G401 (cell line): ENCODE data around the gene KDM3B. TPM values are rescaled to one million over a fixed set of nuclear protein-coding genes. Genes with fewer than 3 reads are reported as not detected.

ENCODE experiments used
- DNase-seq: peaks from one replicate; pipeline ENCODE4 v3.0.0-alpha.2; 2015; ENCODE audit warnings: low spot score
- in situ Hi-C: cut with HindIII; loops from 2 replicates; pipeline ENCODE4 v1.10.0; 2016; ENCODE audit warnings: low sequenced_read_pairs, mixed read lengths
- total RNA-seq: library from RNA; depleted of rRNA; stranded (reverse); fragments of >200 nt; shearing (Covaris generic); gene quantifications from 2 replicates; pipeline ENCODE4 v1.2.3, GENCODE V29; 2014

Gene KDM3B
- total RNA-seq, 1 experiment from 2014 or later = 72.0 TPM

DNA sequence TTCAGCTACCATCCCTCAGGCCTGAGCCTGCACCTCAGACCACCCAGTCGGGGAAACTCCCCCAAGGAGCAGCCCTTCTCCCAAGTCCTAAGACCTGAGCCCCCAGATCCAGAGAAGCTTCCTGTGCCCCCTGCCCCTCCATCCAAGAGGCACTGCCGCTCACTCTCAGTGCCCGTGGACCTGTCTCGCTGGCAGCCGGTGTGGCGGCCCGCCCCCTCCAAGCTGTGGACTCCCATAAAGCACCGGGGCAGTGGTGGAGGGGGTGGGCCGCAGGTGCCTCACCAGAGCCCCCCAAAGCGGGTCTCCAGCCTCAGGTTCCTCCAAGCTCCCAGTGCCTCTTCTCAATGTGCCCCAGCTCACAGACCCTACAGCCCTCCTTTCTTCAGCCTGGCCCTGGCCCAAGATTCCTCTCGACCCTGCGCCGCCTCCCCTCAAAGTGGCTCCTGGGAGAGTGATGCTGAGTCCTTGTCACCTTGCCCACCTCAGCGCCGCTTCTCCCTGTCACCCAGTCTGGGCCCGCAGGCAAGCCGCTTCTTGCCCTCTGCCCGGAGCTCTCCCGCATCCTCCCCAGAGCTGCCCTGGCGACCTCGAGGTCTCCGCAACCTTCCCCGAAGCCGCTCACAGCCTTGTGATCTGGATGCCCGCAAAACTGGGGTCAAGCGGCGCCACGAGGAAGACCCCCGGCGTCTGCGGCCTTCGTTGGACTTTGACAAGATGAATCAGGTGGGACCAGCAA is 7.4 kb upstream of the KDM3B start:
- no peak for DNase-seq
- in situ Hi-C loops = no loop called here

- in situ Hi-C loops = no loop called here
- DNase-seq = no peak
Measured at GRCh38 chr5:138346889-138347288, 5.6 kb upstream of the KDM3B start.

- DNase-seq = no peak
- in situ Hi-C loops = no loop called here
Measured at GRCh38 chr5:138349852-138350562, 2.5 kb upstream of the KDM3B start.

DNA sequence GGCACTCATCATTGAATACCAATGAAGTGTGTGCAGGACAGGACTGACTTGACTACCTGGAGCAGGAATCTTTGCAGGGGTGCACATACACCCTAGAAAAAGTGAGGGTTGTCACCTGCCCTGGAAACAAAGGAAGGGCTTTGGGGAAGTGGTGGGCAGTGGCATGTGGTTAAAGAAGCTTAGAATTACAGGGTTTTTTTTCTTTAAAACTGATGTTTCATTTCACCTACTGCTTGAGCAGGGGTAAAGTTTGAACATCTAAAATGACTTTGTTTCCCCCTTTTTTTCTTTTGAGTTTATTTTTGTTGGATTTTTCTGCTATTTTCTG is 2.0 kb upstream of the KDM3B start:
- DNase-seq = no peak
- in situ Hi-C loops = no loop called here

GRCh38 chr5:138351056-138351455 is 1.4 kb upstream of the KDM3B start:
- DNase-seq = no peak
- in situ Hi-C loops = no loop called here

DNA sequence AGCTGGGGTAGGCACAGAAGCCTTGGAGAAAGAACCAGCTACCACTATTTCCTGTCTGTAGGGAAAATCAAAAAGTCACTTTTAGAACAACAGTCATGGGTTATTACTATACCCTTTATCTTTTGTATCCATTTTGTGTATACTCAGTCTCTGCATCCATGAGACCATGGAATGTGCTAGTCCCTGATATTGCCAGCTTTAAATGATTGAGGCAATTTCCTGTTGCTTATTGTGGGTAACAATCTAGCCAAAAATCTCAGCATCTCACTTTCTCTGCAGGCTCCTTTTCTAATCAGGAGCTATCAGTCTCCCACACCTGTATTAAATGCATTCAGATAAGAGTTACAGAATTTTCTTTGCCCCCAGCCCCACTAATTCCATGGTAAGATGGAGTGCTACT is 968 bp upstream of the KDM3B start:
- no peak for DNase-seq
- in situ Hi-C loops = no loop called here

DNA sequence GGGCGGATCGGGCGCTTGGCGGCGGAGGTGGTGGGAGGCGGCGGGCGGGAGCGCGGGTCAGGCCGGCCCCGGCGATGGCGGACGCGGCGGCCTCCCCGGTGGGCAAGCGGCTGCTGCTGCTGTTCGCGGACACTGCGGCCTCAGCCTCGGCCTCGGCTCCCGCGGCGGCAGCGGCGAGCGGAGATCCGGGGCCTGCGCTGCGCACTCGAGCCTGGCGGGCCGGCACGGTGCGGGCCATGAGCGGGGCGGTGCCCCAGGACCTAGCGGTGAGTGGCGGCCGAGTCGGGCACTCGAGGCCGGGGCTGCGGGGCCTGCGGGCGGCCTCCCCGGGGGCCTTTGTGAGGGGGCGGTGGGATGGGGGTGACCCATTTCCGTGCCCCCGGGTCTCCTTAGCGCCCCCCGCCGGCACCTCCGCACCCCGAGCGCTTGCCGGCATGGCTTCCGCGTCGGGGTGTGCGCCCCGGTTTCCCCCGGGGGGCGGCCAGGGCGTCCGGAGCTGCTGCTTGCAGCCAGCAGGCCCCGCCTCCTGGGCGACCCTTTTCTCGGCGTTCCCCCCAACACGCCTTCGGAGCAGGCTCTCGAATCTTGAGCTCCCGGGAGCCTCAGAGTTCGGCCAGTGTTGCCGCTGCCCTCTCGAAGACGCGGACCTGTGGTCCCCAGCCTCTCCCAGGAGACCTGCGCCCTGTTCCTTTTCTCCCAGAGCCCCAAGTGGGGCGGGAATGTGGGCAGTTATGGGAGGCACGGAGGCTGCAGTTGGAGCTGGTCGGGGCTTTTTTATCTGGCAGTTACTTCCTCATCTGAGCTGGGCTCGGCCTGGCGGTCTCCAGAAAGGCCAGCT is 456 bp downstream of the KDM3B start:
- in situ Hi-C loops = no loop called here

DNA sequence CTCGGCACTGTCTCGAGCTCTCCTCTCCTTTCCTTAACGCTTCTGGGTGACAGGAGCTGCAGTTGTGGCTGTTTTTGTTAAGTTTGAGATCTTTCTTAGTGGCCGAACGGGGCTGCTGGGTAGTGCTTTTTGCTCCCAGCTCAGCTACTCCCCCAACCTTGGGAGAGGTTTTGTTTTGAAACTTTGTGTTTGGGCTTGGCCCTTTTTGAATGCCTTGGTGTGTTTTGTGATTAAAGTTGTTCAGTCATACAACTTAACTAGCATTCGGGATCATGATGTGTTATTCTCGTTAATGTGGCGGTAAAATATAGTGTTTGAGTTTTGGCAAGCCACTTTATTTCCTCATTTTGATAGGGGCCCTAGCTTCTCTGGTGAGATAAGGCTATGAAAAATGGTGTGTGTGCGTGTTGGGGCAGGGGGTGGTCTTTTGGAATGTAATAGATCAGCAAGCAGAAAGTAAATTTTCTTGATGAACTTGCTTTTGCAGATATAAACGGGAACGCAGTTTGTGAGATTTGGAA is 1.1 kb downstream of the KDM3B start:
- in situ Hi-C loops = no loop called here
- DNase-seq = no peak

More for the DNA sequence above, 456 bp downstream of the KDM3B start:
- DNase-seq = peak; percentile 66

- DNase-seq = no peak
- in situ Hi-C loops = no loop called here
Measured at GRCh38 chr5:138354387-138354786, 1.9 kb downstream of the KDM3B start.

GRCh38 chr5:138354926-138355378 is 2.5 kb downstream of the KDM3B start:
- DNase-seq = peak; percentile 83
- in situ Hi-C loops = no loop called here

GRCh38 chr5:138359621-138360020 is 7.1 kb downstream of the KDM3B start:
- DNase-seq = no peak
- in situ Hi-C loops = no loop called here

DNA sequence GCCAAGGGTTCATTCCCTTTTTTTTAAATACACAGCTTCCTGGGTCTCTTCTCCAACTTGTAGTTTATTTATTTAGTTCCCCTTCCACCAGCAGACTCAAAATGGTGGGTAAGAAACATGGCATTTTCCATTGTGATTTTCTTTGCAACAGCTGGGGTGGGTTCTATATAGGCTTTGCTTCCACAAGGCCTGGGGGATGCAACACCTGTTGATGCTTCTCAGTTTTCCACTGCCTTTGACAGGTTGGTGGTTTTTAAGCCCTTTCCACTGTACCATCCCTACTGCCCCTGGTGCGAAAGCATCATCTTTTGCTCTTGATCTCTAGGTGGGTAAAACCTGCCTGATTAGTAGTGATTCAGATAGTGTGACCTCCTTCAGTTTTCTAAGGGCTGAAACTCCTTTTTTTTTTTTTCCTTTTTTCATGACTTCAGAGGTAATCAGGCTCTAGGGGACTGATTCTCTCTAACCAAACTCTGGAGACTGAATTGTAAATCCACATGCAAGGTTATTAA is 8.5 kb downstream of the KDM3B start:
- DNase-seq = no peak
- in situ Hi-C loops = no loop called here

DNA sequence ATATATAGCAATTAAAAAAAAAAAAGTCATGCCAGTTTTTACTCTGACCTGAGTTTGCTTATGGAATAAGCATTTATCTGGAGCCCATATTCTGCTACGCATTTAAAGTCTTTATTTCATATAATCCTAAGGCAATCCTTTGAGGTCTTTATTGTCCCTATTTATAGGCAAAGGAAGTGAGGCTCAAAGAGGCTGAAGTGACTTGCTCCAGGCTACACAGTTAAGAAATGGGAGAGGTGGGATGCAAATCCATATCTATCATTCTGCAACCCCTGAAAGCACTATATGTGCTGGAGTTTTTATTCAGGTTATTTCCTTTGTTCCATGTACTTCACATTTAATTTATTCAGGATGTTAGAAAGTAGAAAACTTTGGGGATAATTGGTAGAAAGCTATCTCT is 12.1 kb downstream of the KDM3B start:
- DNase-seq = no peak
- in situ Hi-C loops = no loop called here

- DNase-seq = no peak
- in situ Hi-C loops = no loop called here
Measured at GRCh38 chr5:138366632-138367382, 14.3 kb downstream of the KDM3B start.

DNA sequence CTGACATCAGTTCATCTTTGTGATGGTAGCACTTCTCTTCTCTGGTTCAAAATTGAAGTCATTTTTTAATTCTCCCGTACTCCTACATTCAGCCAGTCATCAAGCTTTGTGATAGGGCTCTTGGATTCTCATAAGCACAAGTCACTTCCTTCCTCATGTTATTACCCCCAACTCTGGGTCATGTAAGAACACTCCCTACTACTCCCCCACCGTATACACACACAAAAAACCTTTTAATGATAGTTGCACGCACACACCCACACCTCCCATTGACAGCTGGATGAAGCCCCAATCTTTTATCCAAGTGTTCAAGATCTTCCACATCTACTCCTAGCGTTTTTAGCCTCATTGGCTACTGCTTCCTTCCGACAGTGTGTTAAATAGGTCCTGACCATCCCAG is 16.8 kb downstream of the KDM3B start:
- no peak for DNase-seq
- in situ Hi-C loops = no loop called here

DNA sequence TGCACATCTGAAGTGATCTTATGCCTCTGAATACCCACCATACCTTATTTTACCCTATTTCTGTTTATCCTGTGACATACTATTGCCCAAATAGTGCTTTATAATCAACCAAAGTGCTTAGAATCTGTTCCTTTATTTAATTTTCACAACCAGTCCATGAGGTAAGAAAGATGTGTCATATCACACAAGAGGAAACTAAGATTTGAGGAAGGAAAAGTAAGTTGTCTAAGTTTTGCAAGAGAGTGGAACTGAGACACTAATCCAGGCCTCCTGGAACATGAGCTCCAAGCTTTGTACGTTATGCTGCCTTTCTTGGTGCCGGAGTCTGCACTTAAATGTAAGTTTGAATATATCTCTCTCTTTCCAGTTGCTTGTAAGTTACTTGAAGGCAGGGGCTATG is 17.2 kb downstream of the KDM3B start:
- in situ Hi-C loops = no loop called here
- no peak for DNase-seq

DNA sequence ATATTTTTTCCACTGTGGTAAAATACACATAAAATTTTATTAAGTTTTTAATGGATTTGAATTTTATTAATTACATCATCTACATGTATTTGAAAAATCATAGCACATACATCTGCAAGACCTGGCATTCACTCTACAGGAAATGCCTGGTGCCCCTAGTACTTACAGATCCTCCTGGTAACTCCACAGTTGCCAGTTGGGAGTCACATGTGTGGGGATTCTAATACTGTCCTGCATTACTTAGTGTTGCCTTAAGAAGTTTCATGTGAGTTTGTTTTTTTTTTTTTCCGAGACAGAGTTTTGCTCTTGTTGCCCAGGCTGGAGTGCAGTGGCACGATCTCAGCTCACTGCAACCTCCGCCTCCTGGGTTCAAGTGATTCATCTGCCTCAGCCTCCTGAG is 18.1 kb downstream of the KDM3B start:
- in situ Hi-C loops = no loop called here
- no peak for DNase-seq

GRCh38 chr5:138371454-138371853 is 19.0 kb downstream of the KDM3B start:
- in situ Hi-C loops = no loop called here
- DNase-seq = no peak

DNA sequence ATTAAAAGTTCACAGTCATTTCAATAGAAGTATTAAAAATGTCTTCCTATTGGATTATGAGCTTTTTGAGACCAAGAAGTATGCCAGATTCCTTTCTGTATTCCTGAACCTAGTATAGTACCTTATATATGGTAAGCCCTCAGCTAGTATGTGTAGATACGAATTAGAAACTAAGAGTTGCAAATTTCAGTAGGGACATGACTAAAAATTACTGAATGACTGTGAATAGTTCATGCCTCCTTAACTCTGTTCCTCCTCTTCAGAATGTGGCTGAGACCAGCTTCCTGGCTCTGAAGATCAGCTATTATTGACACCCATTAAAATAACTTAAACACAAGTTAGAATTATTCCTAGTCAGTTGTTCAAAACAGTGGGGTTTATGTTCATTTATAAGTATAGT is 19.7 kb downstream of the KDM3B start:
- DNase-seq = no peak
- in situ Hi-C loops = no loop called here
